Posterior vena cava (tissue), 2 donors: ENCODE results near the gene ITPK1. TPM values are rescaled to one million over a fixed set of nuclear protein-coding genes. Genes with fewer than 3 reads are reported as not detected.
"Not testable (repeated sequence)": the region's sequence is repeated elsewhere in the genome, so short reads cannot be mapped to it uniquely, and the experiment has no call there.

Source experiments
- DNase-seq: peaks from one replicate; pipeline ENCODE4 v3.0.0-alpha.2; 2020; ENCODE audit warnings: low spot score
- intact Hi-C, 2 donors: fragments of 100-400 bp; cut with DNase I; formaldehyde crosslinking; loops; one replicate each; pipeline versions ENCODE4 v1.14.1 to v1.14.2; 2022 to 2023
- long read RNA-seq, 2 donors: library from polyadenylated mRNA; unstranded; transcript quantifications; one replicate each; pipeline ENCODE4 v2.0.0, GENCODE V29; 2020 to 2021
- total RNA-seq, 2 donors: library from RNA; stranded (reverse); fragmentation: NEBNext Ultra II Directional; extraction: Animal tissue kit (Norgen Biotek cat#: 25700); gene quantifications; one replicate each; pipeline ENCODE4 v1.2.1, GENCODE V29; 2021
- donor health status: DM: yes; HTN: yes; CAD: no.
- donor health status: DM: yes; HTN: yes; CAD: no.

The ITPK1 gene
- total RNA-seq, result 10 to 100 TPM; 50.9 to 68.6 TPM
- long read RNA-seq, donor 1, full-length matches to known transcripts, result 15 of 31 reads
- long read RNA-seq, donor 1, partial matches to known transcripts, result 7 of 31 reads
- long read RNA-seq, donor 1, other reads (novel, unspliced or antisense), result 9 of 31 reads
- long read RNA-seq, donor 2, full-length matches to known transcripts, result 2 of 37 reads
- long read RNA-seq, donor 2, partial matches to known transcripts, result 26 of 37 reads
- long read RNA-seq, donor 2, other reads (novel, unspliced or antisense), result 9 of 37 reads

GRCh38 chr14:93115821-93116675 is at the start of gene ITPK1:
ITPK1 (minus strand) TSS chr14:93115925; CDS start chr14:93115163, 762 bp downstream.
- peak; percentile 86 for DNase-seq
- intact Hi-C loops, result no loop called here

GRCh38 chr14:93163564-93163963 is 47.8 kb upstream of the ITPK1 start:
- no peak for DNase-seq
- intact Hi-C loops, result no loop called here

- DNase-seq, result peak; percentile 51
- intact Hi-C loops, result no loop called here
Observed at GRCh38 chr14:93161411-93161940, 45.8 kb upstream of the ITPK1 start.

- peak; percentile 52 for DNase-seq
- intact Hi-C loops, result no loop called here
Observed at GRCh38 chr14:93160353-93160801, 44.7 kb upstream of the ITPK1 start.

GRCh38 chr14:93159625-93160352 is 44.1 kb upstream of the ITPK1 start:
- DNase-seq, result peak; percentile 45
- intact Hi-C loops, result not testable (repeated sequence)

GRCh38 chr14:93158349-93158748 is 42.6 kb upstream of the ITPK1 start:
- intact Hi-C loops, result not testable (repeated sequence)
- DNase-seq, result peak; percentile 0

- DNase-seq, result peak; percentile 75
- intact Hi-C loops, result no loop called here
Observed at GRCh38 chr14:93156693-93157369, 41.1 kb upstream of the ITPK1 start.

- intact Hi-C loops, result no loop called here
- DNase-seq, result peak; percentile 3
Observed at GRCh38 chr14:93155667-93156066, 39.9 kb upstream of the ITPK1 start.

- DNase-seq, result no peak
- intact Hi-C loops, result no loop called here
Observed at GRCh38 chr14:93153121-93153520, 37.4 kb upstream of the ITPK1 start.

- intact Hi-C loops, result no loop called here
- no peak for DNase-seq
Observed at GRCh38 chr14:93150227-93151208, 34.8 kb upstream of the ITPK1 start.

- intact Hi-C loops, result no loop called here
- DNase-seq, result no peak
Observed at GRCh38 chr14:93148979-93149378, 33.3 kb upstream of the ITPK1 start.

GRCh38 chr14:93146119-93146518 is 30.4 kb upstream of the ITPK1 start:
- intact Hi-C loops, result no loop called here
- no peak for DNase-seq

- intact Hi-C loops, result no loop called here
- DNase-seq, result no peak
Observed at GRCh38 chr14:93142854-93143652, 27.3 kb upstream of the ITPK1 start.

- intact Hi-C loops, result loop anchor here in 1 of 2 donors (2.0 kb wide), 1 partner anchor 187 kb away; no protein-coding TSS in a partner anchor
- DNase-seq, result no peak
Observed at GRCh38 chr14:93137864-93138263, 22.1 kb upstream of the ITPK1 start.

- DNase-seq, intact Hi-C loops: not testable (repeated sequence)
Observed at GRCh38 chr14:93136508-93136907, 20.8 kb upstream of the ITPK1 start.

GRCh38 chr14:93136009-93136408 is 20.3 kb upstream of the ITPK1 start:
- no peak for DNase-seq
- intact Hi-C loops, result no loop called here

GRCh38 chr14:93135399-93135798 is 19.7 kb upstream of the ITPK1 start:
- no peak for DNase-seq
- intact Hi-C loops, result no loop called here
